Mesenteric fat pad (tissue), 1 donor: Measurements from ENCODE around the gene MEIS2. TPM values are rescaled to one million over a fixed set of nuclear protein-coding genes. Genes with fewer than 3 reads are reported as not detected.

ENCODE experiments used
- DNase-seq: peaks from one replicate; pipeline ENCODE4 v3.0.0-alpha.2; 2020; ENCODE audit warnings: low spot score
- long read RNA-seq: library from polyadenylated mRNA; unstranded; transcript quantifications from one replicate; pipeline ENCODE4 v2.0.0, GENCODE V29; 2020
- total RNA-seq: library from RNA; stranded (reverse); fragmentation: NEBNext Ultra II Directional; extraction: Animal tissue kit (Norgen Biotek cat#: 25700); gene quantifications from one replicate; pipeline ENCODE4 v1.2.1, GENCODE V29; 2021
- donor health status: DM: yes; HTN: yes; CAD: no.

MEIS2 gene
- 21.5 TPM for total RNA-seq
- long read RNA-seq, partial matches to known transcripts = 7 of 19 reads
- long read RNA-seq, other reads (novel, unspliced or antisense) = 9 of 19 reads

GRCh38 chr15:37100109-37100965, at the start of gene MEIS2:
MEIS2 (minus strand) TSS chr15:37100549; CDS start chr15:37099466, 1,083 bp downstream.
- DNase-seq = peak; percentile 95

GRCh38 chr15:37149146-37149545, 48.8 kb upstream of the MEIS2 start:
- DNase-seq = no peak

GRCh38 chr15:37148714-37149113, 48.4 kb upstream of the MEIS2 start:
- no peak for DNase-seq

GRCh38 chr15:37143351-37143750, 43.0 kb upstream of the MEIS2 start:
- DNase-seq = no peak

GRCh38 chr15:37142371-37142770, 42.0 kb upstream of the MEIS2 start:
- no peak for DNase-seq

- DNase-seq = no peak
Observed at GRCh38 chr15:37140531-37141058, 40.2 kb upstream of the MEIS2 start.

- DNase-seq = no peak
Observed at GRCh38 chr15:37138591-37139215, 38.4 kb upstream of the MEIS2 start.

- DNase-seq = no peak
Observed at GRCh38 chr15:37137221-37137620, 36.9 kb upstream of the MEIS2 start.

GRCh38 chr15:37136666-37137065, 36.3 kb upstream of the MEIS2 start:
- DNase-seq = no peak

- no peak for DNase-seq
Observed at GRCh38 chr15:37135225-37135624, 34.9 kb upstream of the MEIS2 start.

- DNase-seq = no peak
Observed at GRCh38 chr15:37134699-37135131, 34.4 kb upstream of the MEIS2 start.

- DNase-seq = no peak
Observed at GRCh38 chr15:37134244-37134643, 33.9 kb upstream of the MEIS2 start.

GRCh38 chr15:37133602-37134001, 33.3 kb upstream of the MEIS2 start:
- no peak for DNase-seq

GRCh38 chr15:37132826-37133417, 32.6 kb upstream of the MEIS2 start:
- DNase-seq = no peak

GRCh38 chr15:37131621-37132020, 31.3 kb upstream of the MEIS2 start:
- DNase-seq = no peak

GRCh38 chr15:37130356-37130755, 30.0 kb upstream of the MEIS2 start:
- DNase-seq = no peak

- no peak for DNase-seq
Observed at GRCh38 chr15:37125143-37125542, 24.8 kb upstream of the MEIS2 start.

- no peak for DNase-seq
Observed at GRCh38 chr15:37124331-37124730, 24.0 kb upstream of the MEIS2 start.

GRCh38 chr15:37122703-37123102, 22.4 kb upstream of the MEIS2 start:
- DNase-seq = no peak

GRCh38 chr15:37121492-37121891, 21.1 kb upstream of the MEIS2 start:
- no peak for DNase-seq

GRCh38 chr15:37117030-37117429, 16.7 kb upstream of the MEIS2 start:
- no peak for DNase-seq

GRCh38 chr15:37115538-37115937, 15.2 kb upstream of the MEIS2 start:
- no peak for DNase-seq
